ENCODE measurements around the gene CASTOR2.
"Not testable (repeated sequence)": the region's sequence is repeated elsewhere in the genome, so short reads cannot be mapped to it uniquely, and the experiment has no call there.

- TF ChIP-seq CTBP2 (IDR thresholded peaks at IDR 0.05; ENCODE audit: borderline replicate concordance, insufficient read depth, insufficient read length, low read length); HDAC6 (IDR thresholded peaks at IDR 0.05; ENCODE audit: low read depth, low read length); POLR2A (IDR thresholded peaks at IDR 0.05; ENCODE audit: control extremely low read depth in 1 of 2, low read depth in 2 of 2, low read length in 2 of 2); ASH2L (IDR thresholded peaks at IDR 0.05; ENCODE audit: low read length); USF2 (IDR thresholded peaks at IDR 0.05; ENCODE audit: low read length); RBBP5 (IDR thresholded peaks at IDR 0.05; ENCODE audit: borderline replicate concordance, low read depth, low read length); SIRT6 (IDR thresholded peaks at IDR 0.05; ENCODE audit: low read length); CTCF (IDR thresholded peaks at IDR 0.05; ENCODE audit: control extremely low read depth in 1 of 3, insufficient read depth in 1 of 3, low read depth in 1 of 3, low read length in 3 of 3); JUND (IDR thresholded peaks at IDR 0.05; ENCODE audit: low read length); RNF2 (IDR thresholded peaks at IDR 0.05; ENCODE audit: borderline replicate concordance, low read depth, low read length, missing control alignments, poor library complexity, severe bottlenecking); POLR2AphosphoS5 (IDR thresholded peaks at IDR 0.05; ENCODE audit: low read depth, low read length); TAF1 (IDR thresholded peaks at IDR 0.05; ENCODE audit: low read depth, low read length): not testable (repeated sequence)
Measured at GRCh38 chr7:74963704-74964510, 598 bp upstream of the CASTOR2 start.
